ENCODE measurements around the gene HOXA2. TPM values are rescaled to one million over a fixed set of nuclear protein-coding genes. Genes with fewer than 3 reads are reported as not detected.

Gene HOXA2
- total RNA-seq, 3 donors from 2014 or later, result not detected

DNA sequence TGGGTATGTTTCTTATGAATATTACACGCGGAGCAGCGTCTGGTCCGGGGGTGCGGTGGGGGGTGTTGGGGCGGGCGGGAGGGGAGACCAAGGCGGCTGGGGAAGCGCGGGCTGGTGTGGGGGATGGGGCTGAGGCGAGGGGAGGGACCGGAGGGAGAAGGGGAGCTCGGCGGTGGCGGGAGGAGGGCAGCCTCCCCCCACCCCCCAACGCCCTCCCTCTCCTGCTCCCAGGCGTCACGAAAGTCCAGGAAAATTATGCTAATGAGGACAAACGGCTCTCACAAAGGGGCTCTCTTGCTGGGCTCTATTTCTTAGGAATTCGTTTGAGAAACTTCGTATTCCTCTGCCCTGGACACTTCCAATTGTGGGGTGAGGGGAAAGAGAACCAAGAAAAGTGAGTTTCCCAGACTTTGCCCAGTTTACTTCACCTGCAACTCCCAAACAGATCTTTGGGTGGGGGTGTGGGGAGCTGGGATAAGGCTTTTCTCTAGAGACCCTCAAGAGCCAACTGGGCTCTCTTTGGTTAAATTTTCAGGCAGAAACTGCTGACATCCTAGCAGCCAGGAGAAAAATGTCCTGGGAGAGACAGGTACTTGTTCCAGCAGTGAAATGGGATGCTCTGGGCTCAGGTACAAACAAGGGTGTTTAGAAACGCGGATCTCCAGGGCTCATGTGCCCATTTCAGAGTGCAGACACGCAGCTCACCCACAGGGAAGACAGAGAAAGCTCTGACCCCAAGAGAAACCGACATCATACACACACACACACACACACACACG is 11.7 kb upstream of the HOXA2 start:
- Mint-ChIP-seq H3K4me1 (ENCODE audit: low read depth) (no peaks in the 10 kb centered on the region), H3K4me3 (no peak overlapping the region), H3K36me3 (ENCODE audit: insufficient read depth) (no peaks in the 10 kb centered on the region), H3K9me3 (no peaks in the 10 kb centered on the region), H3K27me3 (ENCODE audit: low read depth) (peaks cover 24% of the 10 kb centered on the region)
- DNase-seq (no peak), ATAC-seq (no peak)

DNA sequence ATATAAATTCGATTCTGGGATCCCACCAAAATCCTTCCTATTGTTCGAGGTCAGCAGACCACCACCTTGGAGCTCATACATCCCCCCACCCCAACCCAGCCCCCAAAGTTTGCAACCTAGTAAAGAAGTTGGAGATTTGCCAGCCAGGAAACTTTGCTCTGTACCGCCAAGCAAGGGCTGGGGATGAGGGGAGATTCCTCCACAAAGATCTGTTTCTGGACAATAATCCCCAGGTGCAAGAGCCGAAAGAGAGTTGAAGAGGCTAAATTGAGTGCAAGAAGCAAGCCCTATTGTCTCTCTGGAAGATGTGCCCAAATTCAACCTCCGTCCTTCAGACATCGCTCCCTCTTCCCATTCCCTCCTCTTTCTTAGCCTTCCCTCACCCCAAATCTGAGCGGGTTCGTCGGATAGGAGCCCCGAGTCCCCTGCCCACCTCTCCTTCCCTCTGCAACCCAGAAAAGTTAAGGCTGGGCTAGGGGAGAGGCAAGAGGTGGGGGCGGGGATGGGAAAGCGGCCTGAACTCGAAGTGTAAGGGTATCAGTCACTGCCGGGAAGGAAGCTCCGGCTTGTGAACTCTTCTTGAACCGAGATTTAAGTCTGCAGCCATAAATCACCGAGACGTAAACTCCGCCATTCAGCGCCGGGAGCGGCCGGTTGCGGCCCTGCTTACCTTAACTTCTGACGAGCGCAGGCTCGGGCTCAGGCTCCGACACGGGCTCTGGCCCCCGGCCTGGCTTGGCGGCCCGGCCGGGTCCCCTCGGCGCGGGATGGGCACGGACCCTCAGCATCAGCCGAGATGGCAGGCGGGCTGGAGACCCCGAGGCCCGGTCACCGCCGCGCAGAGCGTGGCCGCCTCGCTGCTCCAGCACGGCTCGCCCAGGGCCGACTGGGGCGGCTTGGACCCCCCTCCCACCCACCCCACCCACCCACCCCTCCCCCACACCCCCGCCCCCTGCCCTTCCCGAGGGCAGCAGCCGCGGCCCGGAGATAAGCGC is 10.8 kb upstream of the HOXA2 start:
- Mint-ChIP-seq H3K36me3 (ENCODE audit: insufficient read depth) (no peaks in the 10 kb centered on the region), H3K27me3 (ENCODE audit: low read depth) (peaks cover 24% of the 10 kb centered on the region), H3K4me1 (ENCODE audit: low read depth) (no peaks in the 10 kb centered on the region)

DNA sequence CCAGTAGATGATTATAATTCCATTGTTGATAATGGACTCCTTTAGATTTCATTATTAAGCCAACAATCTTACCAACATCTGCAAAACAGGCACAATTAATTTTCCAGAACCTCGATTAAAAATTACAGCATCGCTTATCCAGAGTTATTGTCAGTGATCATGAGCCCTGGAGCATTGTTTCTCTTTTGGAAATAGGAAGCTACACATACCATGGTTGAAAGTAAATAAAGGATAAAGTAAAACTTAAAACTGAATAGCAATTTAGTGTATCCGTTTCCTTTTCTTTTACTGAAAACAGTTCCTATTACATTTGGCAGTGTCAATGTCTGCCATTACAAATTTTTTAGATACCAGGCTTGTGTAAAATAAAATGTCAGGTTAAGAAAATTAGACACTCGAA is 9.9 kb upstream of the HOXA2 start:
- Mint-ChIP-seq H3K4me3 (no peak overlapping the region), H3K27me3 (ENCODE audit: low read depth) (peaks cover 23% of the 10 kb centered on the region), H3K9me3 (no peaks in the 10 kb centered on the region), H3K4me1 (ENCODE audit: low read depth) (no peaks in the 10 kb centered on the region), H3K36me3 (ENCODE audit: insufficient read depth) (no peaks in the 10 kb centered on the region)
- DNase-seq, result no peak
- no peak for ATAC-seq

More for the DNA sequence above, 10.8 kb upstream of the HOXA2 start:
- Mint-ChIP-seq H3K4me3 (no peak overlapping the region), H3K9me3 (no peaks in the 10 kb centered on the region)
- no peak for DNase-seq
- ATAC-seq, result no peak

DNA sequence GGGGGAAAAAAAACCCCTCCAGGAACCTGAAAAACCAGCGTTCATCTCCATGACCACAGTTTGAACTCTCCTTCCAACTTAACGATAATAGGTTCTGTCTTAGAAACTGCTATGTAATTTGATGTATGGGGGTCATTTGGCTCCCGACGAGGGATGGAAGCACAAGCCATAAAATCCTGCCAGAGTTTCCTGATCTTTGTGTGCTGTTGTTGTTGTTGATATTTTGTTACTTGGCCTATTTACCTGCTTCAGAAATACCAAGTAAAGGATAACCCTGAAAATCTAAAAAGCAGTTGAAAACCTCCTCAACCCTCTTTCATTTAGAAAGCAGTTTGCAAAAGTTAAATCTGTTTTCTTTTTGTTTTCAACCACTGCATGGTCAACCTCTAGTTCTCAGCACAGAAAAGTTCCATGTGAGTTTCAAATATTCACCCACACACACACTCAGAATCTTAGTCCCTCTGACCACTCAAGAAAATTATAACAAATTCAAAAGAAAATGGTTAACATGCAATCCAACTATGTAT is 9.3 kb upstream of the HOXA2 start:
- Mint-ChIP-seq H3K4me3 (no peak overlapping the region), H3K4me1 (ENCODE audit: low read depth) (no peaks in the 10 kb centered on the region)
- ATAC-seq, result no peak

DNA sequence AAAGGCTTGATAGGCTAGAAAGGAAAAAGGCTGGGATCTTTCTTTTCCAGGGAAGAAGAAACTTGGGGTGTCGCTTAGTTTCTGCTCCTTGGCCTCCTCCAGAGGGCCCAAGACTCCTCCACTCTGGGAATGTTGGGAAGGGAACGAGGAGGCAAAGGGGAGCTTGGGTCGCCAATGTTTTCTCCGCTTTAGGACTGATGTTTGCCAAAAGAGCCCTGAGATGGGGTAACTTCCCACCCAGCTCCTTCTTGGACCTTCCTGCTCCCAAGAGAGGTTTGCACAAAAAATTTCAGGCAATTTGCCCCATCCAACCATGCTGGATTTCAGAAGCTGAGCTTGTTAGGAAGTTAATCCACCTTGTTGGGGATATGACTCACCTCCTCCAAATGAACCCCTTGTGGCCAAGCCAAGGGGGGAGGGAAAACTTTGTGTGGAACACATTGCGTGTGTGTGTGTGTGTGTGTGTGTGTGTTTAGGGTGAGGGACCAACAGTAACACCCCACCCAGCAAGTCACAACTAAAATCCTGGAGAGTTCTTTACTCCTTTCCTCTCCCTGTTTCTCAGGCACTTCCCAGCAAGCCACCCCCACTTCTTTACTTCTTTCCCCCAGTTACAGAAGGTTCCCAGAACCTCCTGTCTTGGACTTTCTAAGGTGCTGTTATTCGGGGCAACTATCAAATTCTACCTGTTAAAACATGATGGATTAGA is 8.7 kb upstream of the HOXA2 start:
- DNase-seq (no peak), ATAC-seq (no peak)
- Mint-ChIP-seq H3K4me1 (ENCODE audit: low read depth) (no peaks in the 10 kb centered on the region), H3K4me3 (no peak overlapping the region), H3K36me3 (ENCODE audit: insufficient read depth) (no peaks in the 10 kb centered on the region), H3K9me3 (no peaks in the 10 kb centered on the region), H3K27me3 (ENCODE audit: low read depth) (peaks cover 23% of the 10 kb centered on the region)

More for the DNA sequence above, 9.3 kb upstream of the HOXA2 start:
- H3K9me3 Mint-ChIP-seq, result no peaks in the 10 kb centered on the region
- no peaks in the 10 kb centered on the region for H3K36me3 Mint-ChIP-seq (ENCODE audit: insufficient read depth)
- DNase-seq, result no peak
- peaks cover 23% of the 10 kb centered on the region for H3K27me3 Mint-ChIP-seq (ENCODE audit: low read depth)

- ATAC-seq, result no peak
- Mint-ChIP-seq H3K4me3 (no peak overlapping the region), H3K27me3 (ENCODE audit: low read depth) (peaks cover 29% of the 10 kb centered on the region), H3K36me3 (ENCODE audit: insufficient read depth) (no peaks in the 10 kb centered on the region), H3K4me1 (ENCODE audit: low read depth) (no peaks in the 10 kb centered on the region), H3K9me3 (no peaks in the 10 kb centered on the region)
- no peak for DNase-seq
These were observed 7.9 kb upstream of the HOXA2 start for GRCh38 chr7:27110186-27111031.

DNA sequence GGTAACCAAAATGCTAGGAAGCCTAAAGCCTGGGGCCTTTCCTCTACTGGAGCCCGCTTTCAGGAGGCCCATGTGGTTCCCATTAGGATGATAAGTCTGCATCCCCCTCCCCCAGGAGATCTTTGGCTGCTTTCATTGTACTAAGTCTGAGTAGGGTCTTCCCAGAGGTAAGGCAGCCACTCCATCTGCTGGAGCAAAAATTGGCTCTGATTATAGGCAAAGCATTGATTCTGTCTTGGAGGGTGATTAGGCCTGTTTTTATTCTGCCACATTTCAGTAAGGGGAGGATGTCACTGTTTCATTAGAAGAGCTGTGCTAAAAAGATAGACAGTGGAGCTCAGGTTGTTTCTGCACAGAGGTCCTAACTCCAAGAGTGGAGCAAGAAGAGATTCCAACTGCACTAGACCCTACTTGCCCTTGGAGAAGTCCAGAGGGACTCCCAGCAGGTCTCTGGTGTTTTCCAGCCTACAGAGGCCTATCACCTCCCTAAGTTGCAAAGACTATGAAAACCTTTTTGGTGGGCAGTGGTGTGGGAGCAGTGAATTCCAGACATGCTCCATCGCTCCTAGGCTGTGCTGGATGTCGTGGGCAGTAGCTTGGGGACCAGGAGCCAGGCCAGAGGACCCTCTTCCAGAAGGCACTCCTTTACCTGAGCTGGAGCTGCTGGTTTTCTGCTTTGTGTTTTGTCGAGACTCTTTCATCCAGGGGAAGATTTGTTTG is 7.1 kb upstream of the HOXA2 start:
- H3K4me3 Mint-ChIP-seq, result no peak overlapping the region
- no peaks in the 10 kb centered on the region for H3K4me1 Mint-ChIP-seq (ENCODE audit: low read depth)
- ATAC-seq, result no peak

DNA sequence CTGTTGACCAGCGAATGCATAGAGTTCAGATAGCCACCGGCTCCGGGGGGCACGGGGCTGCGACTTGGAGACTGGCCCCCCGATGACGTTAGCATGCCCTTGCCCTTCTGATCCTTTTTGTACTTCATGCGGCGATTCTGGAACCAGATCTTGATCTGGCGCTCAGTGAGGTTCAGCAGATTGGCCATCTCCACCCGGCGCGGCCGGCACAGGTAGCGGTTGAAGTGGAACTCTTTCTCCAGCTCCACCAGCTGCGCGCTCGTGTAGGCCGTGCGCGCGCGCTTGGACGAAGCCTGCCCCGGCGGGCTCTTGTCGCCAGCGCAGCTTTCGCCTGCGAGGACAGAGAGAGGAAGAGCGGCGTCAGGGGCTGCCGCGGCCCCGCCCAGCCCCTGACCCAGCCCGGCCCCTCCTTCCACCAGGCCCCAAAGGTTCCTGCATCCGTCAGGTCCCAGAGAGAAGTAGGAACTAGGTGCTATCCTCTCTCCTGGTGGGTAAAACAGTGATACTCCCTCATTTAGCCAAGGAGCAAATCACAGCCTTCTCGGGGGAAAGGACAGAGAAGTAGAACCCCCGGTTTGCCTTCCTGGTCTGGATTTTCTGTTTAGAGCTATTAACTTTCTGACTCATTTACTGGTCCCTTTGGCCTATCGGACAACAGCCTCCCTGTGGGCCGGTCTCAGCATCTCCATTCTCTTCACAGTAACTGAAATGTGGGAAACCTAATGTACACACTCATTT is 6.1 kb upstream of the HOXA2 start:
- no peak for DNase-seq
- no peak overlapping the region for H3K4me3 Mint-ChIP-seq
- H3K36me3 Mint-ChIP-seq (ENCODE audit: insufficient read depth), result no peaks in the 10 kb centered on the region
- H3K9me3 Mint-ChIP-seq, result no peaks in the 10 kb centered on the region
- H3K4me1 Mint-ChIP-seq (ENCODE audit: low read depth), result no peaks in the 10 kb centered on the region
- peaks cover 36% of the 10 kb centered on the region for H3K27me3 Mint-ChIP-seq (ENCODE audit: low read depth)
- no peak for ATAC-seq

More for the DNA sequence above, 7.1 kb upstream of the HOXA2 start:
- Mint-ChIP-seq H3K36me3 (ENCODE audit: insufficient read depth) (no peaks in the 10 kb centered on the region), H3K27me3 (ENCODE audit: low read depth) (peaks cover 30% of the 10 kb centered on the region), H3K9me3 (no peaks in the 10 kb centered on the region)
- DNase-seq, result no peak

- no peak for ATAC-seq
- peaks cover 43% of the 10 kb centered on the region for H3K27me3 Mint-ChIP-seq (ENCODE audit: low read depth)
- no peaks in the 10 kb centered on the region for H3K36me3 Mint-ChIP-seq (ENCODE audit: insufficient read depth)
These were observed 5.2 kb upstream of the HOXA2 start for GRCh38 chr7:27107391-27108381.

GRCh38 chr7:27106901-27107240 is 4.4 kb upstream of the HOXA2 start:
- ATAC-seq (no peak), DNase-seq (no peak)
- Mint-ChIP-seq H3K27me3 (ENCODE audit: low read depth) (peaks cover 46% of the 10 kb centered on the region), H3K36me3 (ENCODE audit: insufficient read depth) (no peaks in the 10 kb centered on the region), H3K4me1 (ENCODE audit: low read depth) (peaks cover 9% of the 10 kb centered on the region), H3K9me3 (no peaks in the 10 kb centered on the region), H3K4me3 (no peak overlapping the region)

More at GRCh38 chr7:27107391-27108381, 5.2 kb upstream of the HOXA2 start:
- Mint-ChIP-seq H3K9me3 (no peaks in the 10 kb centered on the region), H3K4me3 (no peak overlapping the region), H3K4me1 (ENCODE audit: low read depth) (peaks cover 4% of the 10 kb centered on the region)
- DNase-seq, result no peak

GRCh38 chr7:27106181-27106900 is 3.9 kb upstream of the HOXA2 start:
- no peak overlapping the region for H3K4me3 Mint-ChIP-seq
- peaks cover 12% of the 10 kb centered on the region for H3K4me1 Mint-ChIP-seq (ENCODE audit: low read depth)
- peaks cover 46% of the 10 kb centered on the region for H3K27me3 Mint-ChIP-seq (ENCODE audit: low read depth)
- H3K9me3 Mint-ChIP-seq, result no peaks in the 10 kb centered on the region
- DNase-seq, result no peak
- ATAC-seq, result no peak
- no peaks in the 10 kb centered on the region for H3K36me3 Mint-ChIP-seq (ENCODE audit: insufficient read depth)

All from activated T-cell treated with anti-CD3 and anti-CD28 coated beads, Interleukin-2, amount 50 U/mL, for 4 hours (primary cell).